Heart right ventricle (tissue), 16 donors: ENCODE measurements around the gene SPON1. TPM values are rescaled to one million over a fixed set of nuclear protein-coding genes. Genes with fewer than 3 reads are reported as not detected.
"Not testable (repeated sequence)": the region's sequence is repeated elsewhere in the genome, so short reads cannot be mapped to it uniquely, and the experiment has no call there.

Experiments used
- ATAC-seq, 8 donors: fragments of 200-7000 bp; cut with Tn5 transposase; one replicate each; pipeline ENCODE4 v1.9.1; 2020; ENCODE audit warnings: mild to moderate bottlenecking in 8 of 8, moderate library complexity in 8 of 8, moderate number of reproducible peaks in 1 of 8
- DNase-seq, 2 donors: peaks; one replicate each; pipeline ENCODE4 v3.0.0-alpha.2; 2020
- H3K27ac ChIP-seq, 10 donors: fragments of 200-600 bp; sonication (generic) in 2 of 10; one replicate each; pipeline versions ENCODE4 v1.5.0 to v1.8.0; 2020 to 2022; ENCODE audit warnings: mild to moderate bottlenecking in 3 of 10
- H3K27me3 ChIP-seq, 7 donors: fragments of 200-600 bp; one replicate each; pipeline ENCODE4 v1.8.0; 2021 to 2022; ENCODE audit warnings: mild to moderate bottlenecking in 2 of 7
- H3K36me3 ChIP-seq, 9 donors: fragments of 200-600 bp; sonication (generic) in 1 of 9; one replicate each; pipeline versions ENCODE4 v1.5.0 to v1.8.0; 2020 to 2022; ENCODE audit warnings: mild to moderate bottlenecking in 2 of 9
- H3K4me1 ChIP-seq, 9 donors: fragments of 200-600 bp; sonication (generic) in 1 of 9; one replicate each; pipeline versions ENCODE4 v1.5.0 to v1.8.0; 2020 to 2022; ENCODE audit warnings: mild to moderate bottlenecking in 4 of 9
- H3K4me3 ChIP-seq, 10 donors: fragments of 200-600 bp; sonication (generic) in 2 of 10; one replicate each; pipeline versions ENCODE4 v1.5.0 to v1.8.0; 2020 to 2022; ENCODE audit warnings: mild to moderate bottlenecking in 7 of 10, moderate library complexity in 2 of 10
- H3K9me3 ChIP-seq, 11 donors: fragments of 200-600 bp in 10 of 11; sonication (generic) in 2 of 11; one replicate each; pipeline versions ENCODE4 v1.5.0 to v1.8.0; 2013 to 2022; ENCODE audit warnings: mild to moderate bottlenecking in 2 of 11, control low read depth in 1 of 11, moderate library complexity in 1 of 11
- CTCF ChIP-seq, 9 donors: fragments of 200-600 bp; sonication (generic) in 2 of 9; IDR thresholded peaks; one replicate each; pipeline versions ENCODE4 v1.5.0 to v1.8.0; 2021 to 2022; ENCODE audit warnings: antibody characterized with exemption in 9 of 9, mild to moderate bottlenecking in 5 of 9, moderate library complexity in 1 of 9
- WGBS, 2 donors: extraction: QIAGEN DNeasy Blood & Tissue Kit; methylation state at CpG; one replicate each; pipeline ENCODE4 v1.1.7; 2013; ENCODE audit warnings: inconsistent platforms in 1 of 2; 5-methylcytosine and 5-hydroxymethylcytosine counted together
- intact Hi-C, 10 donors: fragments of 100-400 bp; cut with DNase I; formaldehyde crosslinking; loops; one replicate each; pipeline versions ENCODE4 v1.11.1 to v1.14.2; 2022
- polyA plus RNA-seq, 2 donors: library from polyadenylated mRNA; stranded (reverse); fragments of 200-250 nt; gene quantifications; one replicate each; pipeline ENCODE4 v1.2.3, GENCODE V29; 2013
- total RNA-seq, 10 donors: library from RNA; stranded (reverse); fragmentation: NEBNext Ultra II Directional in 3 of 10; extraction: Animal tissue kit (Norgen Biotek cat#: 25700) in 3 of 10; gene quantifications; one replicate each; pipeline versions ENCODE4 v1.2.1 to v1.2.4, GENCODE V29; 2021 to 2023
- donor health status: Arrhythmogenic right ventricular cardiomyopathy.
- donor health status: ischemic (EF 13 %, LVEDD 7.1; RV severe dilation, severe dysfunction).
- donor health status: healthy with polysubstance abuse.
- donor health status: DM: no; HTN: yes; CAD: no.
- donor health status: DM: no; HTN: no; CAD: no.
- donor health status: ischemic (EF 25% LVEDD 6.9; RV normal size, moderate dysfunction).
- donor health status: ischemic (EF 25% LVEDD 5.7; RV mildly dilated, moderate dysfunction).
- donor health status: healthy.
- donor health status: DM: yes; HTN: yes; CAD: no.
- donor health status: Ischemic cardiomyopathy.
- donor health status: ischemic (EF 35%, LVEDD 5.7; RV mildly dilated, moderate dysfunction).
- donor health status: nonischemic (EF 11% LVEDD 7.7; RV severe dilation, severe dysfunction).
- donor health status: DM: yes; HTN: yes; CAD: no.
- donor health status: PGD.
- donor health status: ischemic (EF 29% LVEDD 5.4; RV normal size, mild dysfunction).
- donor health status: nonischemic (EF 23%, LVEDD 6.1; RV moderate dilation, normal function).

Gene SPON1
- total and polyA plus RNA-seq, 12 donors = 2.9 to 14.7 (median 5.6) TPM

- DNase-seq = no peak
- intact Hi-C loops = loop anchor here in 9 of 10 donors (5.0 to 10.0 kb wide), 6 partner anchors 91 to 761 kb away; no protein-coding TSS in a partner anchor
- Histone ChIP-seq H3K9me3 (no peaks in the 10 kb centered on the region), H3K27ac (no peak overlapping the region), H3K27me3 (peaks cover 0 to 56% (median 14%) of the 10 kb centered on the region in 7 donors), H3K4me1 (peaks cover 0 to 22% (median 5%) of the 10 kb centered on the region in 9 donors), H3K4me3 (no peak overlapping the region), H3K36me3 (no peaks in the 10 kb centered on the region)
- 77 to 83% methylated on average over 2 of the region's 2 CpGs for WGBS, 2 donors
- TF ChIP-seq CTCF (IDR thresholded peaks at IDR 0.05) = no peak
- no peak for ATAC-seq
Observed at GRCh38 chr11:14245444-14245843, 282.9 kb downstream of the SPON1 start.

GRCh38 chr11:14248580-14248981, 286.1 kb downstream of the SPON1 start:
- 47 to 48% methylated on average over 5 of the region's 5 CpGs for WGBS, 2 donors
- Histone ChIP-seq H3K9me3 (no peaks in the 10 kb centered on the region), H3K27ac (no peak overlapping the region), H3K4me1 (peaks cover 0 to 15% (median 5%) of the 10 kb centered on the region in 9 donors), H3K36me3 (no peaks in the 10 kb centered on the region), H3K27me3 (peaks cover 0 to 63% (median 16%) of the 10 kb centered on the region in 7 donors), H3K4me3 (no peak overlapping the region)
- peak in 1 of 9 donors; percentile 11 for TF ChIP-seq CTCF (IDR thresholded peaks at IDR 0.05)
- intact Hi-C loops = loop anchor here in 9 of 10 donors (2.0 to 10.0 kb wide), 8 partner anchors 94 to 764 kb away; no protein-coding TSS in a partner anchor
- no peak for DNase-seq
- ATAC-seq = peak in 2 of 8 donors; percentile 37 to 40

GRCh38 chr11:14249121-14249963, 286.8 kb downstream of the SPON1 start:
- WGBS, 2 donors = 33 to 36% methylated on average over 10 of the region's 10 CpGs
- no peaks in the 10 kb centered on the region for H3K9me3 ChIP-seq
- no peak overlapping the region for H3K4me3 ChIP-seq
- peak; percentile 46 to 51 for DNase-seq
- H3K27ac ChIP-seq = no peak overlapping the region
- peak; percentile 83 to 95 (median 91) for TF ChIP-seq CTCF (IDR thresholded peaks at IDR 0.05)
- H3K27me3 ChIP-seq = peaks cover 0 to 59% (median 16%) of the 10 kb centered on the region in 7 donors
- no peaks in the 10 kb centered on the region for H3K36me3 ChIP-seq
- intact Hi-C loops = loop anchor here (1.0 to 10.0 kb wide), 10 partner anchors 95 to 765 kb away; no protein-coding TSS in a partner anchor
- H3K4me1 ChIP-seq = peaks cover 0 to 20% (median 5%) of the 10 kb centered on the region in 9 donors
- ATAC-seq = peak; percentile 17 to 69 (median 48)

- peaks cover 0 to 49% (median 10%) of the 10 kb centered on the region in 7 donors for H3K27me3 ChIP-seq
- no peak overlapping the region for H3K27ac ChIP-seq
- H3K4me3 ChIP-seq = no peak overlapping the region
- 73 to 77% methylated on average over 5 of the region's 5 CpGs for WGBS, 2 donors
- peaks cover 0 to 22% (median 5%) of the 10 kb centered on the region in 9 donors for H3K4me1 ChIP-seq
- no peaks in the 10 kb centered on the region for H3K9me3 ChIP-seq
- intact Hi-C loops = loop anchor here in 1 of 10 donors (5.0 kb wide), 1 partner anchor 474 kb away; no protein-coding TSS in a partner anchor
- no peak for DNase-seq
- no peak for ATAC-seq
- peaks cover 0 to under 1% (median 0%) of the 10 kb centered on the region in 9 donors for H3K36me3 ChIP-seq
- TF ChIP-seq CTCF (IDR thresholded peaks at IDR 0.05) = no peak
Observed at GRCh38 chr11:14251754-14252153, 289.2 kb downstream of the SPON1 start.

- ATAC-seq, H3K36me3 ChIP-seq, H3K27ac ChIP-seq, DNase-seq, H3K4me3 ChIP-seq, H3K9me3 ChIP-seq: not testable (repeated sequence)
- peaks cover 0 to 22% (median 5%) of the 10 kb centered on the region in 9 donors for H3K4me1 ChIP-seq
- peaks cover 0 to 42% (median 9%) of the 10 kb centered on the region in 7 donors for H3K27me3 ChIP-seq
- intact Hi-C loops = loop anchor here in 1 of 10 donors (5.0 kb wide), 1 partner anchor 475 kb away; no protein-coding TSS in a partner anchor
- WGBS, 2 donors = 99% methylated on average over 6 to 8 of the region's 12 CpGs
Observed at GRCh38 chr11:14252501-14252900, 290.0 kb downstream of the SPON1 start.
